Measurements from ENCODE around the gene STPG2.
"Not testable (repeated sequence)": the region's sequence is repeated elsewhere in the genome, so short reads cannot be mapped to it uniquely, and the experiment has no call there.

Gene STPG2

DNA sequence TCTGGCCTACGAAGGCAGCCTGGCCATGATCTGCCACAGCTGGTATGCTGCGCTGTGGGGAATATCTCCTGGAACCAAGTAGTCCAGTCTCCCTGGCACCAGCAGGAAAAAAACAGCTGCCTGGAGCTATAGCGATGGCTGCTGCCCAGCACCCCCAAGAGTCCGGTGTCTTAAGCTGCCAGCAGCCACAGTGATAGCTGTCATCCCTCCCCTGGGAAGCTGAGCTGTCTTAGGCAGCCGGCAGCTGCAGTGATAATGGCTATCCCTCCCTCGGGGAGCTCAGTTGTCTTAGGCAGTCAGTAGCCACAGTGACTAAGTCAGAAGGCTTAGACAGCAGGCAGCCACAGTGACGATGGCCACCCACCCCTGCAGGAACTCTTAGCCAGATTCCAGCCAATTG lies 205.1 kb downstream of the STPG2 start:
- DNase-seq = no peak

DNA sequence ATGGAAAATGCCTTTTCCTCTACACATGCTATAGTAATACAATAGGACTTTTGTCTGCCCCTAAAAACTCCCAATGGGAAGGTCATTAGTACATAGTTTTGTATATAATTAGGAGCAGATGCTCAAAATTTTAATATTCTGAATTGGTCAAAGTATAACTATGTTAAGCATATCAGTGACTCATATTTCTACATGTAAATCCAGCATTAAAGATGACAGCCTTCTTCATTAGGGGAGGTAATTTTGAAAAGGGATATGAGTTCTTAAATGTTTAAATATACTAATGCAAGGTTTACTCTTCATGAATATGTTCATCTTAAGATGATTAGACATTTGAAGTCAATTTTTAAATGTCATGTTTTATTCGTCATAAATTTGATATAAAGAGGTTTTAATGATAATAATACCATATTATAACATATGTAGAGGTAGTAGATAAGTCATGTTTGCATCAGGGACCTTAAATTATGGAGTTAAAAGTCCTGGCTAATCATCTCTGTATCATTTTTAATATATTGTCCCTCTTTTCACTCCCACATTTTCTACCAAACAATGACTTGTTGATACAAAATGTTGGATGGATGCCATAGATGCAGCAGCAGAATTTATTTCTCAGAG lies 218.8 kb downstream of the STPG2 start:
- DNase-seq = no peak

DNA sequence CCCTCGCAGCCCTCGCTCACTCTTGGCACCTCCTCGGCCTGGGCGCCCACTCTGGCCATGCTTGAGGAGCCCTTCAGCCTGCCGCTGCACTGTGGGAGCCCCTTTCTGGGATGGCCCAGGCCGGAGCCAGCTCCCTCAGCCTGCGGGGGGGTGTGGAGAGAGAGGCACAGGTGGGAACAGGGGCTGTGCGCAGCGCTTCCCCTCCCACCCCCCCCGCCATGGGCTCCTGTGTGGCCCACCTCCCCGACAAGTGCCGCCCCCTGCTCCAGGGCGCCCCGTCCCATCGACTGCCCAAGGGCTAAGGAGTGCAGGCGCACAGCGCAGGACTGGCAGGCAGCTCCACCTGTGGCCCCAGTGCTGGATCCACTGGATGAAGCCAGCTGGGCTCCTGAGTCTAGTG lies 220.2 kb downstream of the STPG2 start:
- DNase-seq = no peak

DNA sequence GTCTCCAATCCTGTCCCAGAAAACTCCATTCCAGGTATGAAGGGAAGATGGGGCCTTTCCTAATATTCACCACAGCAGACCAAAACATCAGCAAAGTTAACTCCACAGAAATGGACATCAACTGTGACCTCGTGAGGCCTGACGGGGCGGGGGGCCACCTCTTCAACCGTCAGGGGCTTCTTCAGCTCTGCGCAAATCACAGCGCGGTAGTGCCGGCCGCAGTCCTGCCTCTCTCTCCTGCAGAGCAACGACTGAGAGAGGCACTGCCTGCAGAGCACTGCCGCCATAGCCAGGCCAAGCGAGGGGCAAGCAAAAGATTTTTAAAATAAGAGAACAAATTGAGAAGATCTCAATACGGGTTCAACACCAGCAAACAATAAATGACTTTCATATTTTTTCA lies 226.2 kb downstream of the STPG2 start:
- no peak for DNase-seq

DNA sequence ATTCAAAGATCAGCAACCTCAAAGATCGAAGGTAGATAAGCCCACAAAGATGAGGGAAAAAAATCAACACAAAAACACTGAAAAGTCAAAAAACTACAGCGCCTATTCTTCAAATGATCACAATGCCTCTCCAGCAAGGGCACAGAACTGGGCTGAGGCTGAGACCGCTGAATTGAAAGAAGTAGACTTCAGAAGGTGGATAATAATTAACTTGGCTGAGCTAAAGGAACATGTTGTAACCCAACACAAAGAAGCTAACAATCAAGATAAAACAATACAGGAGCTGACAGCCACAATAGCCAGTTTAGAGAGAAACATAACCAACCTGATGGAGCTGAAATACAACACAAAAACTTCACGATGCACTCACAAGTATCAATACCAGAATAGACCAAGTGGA lies 231.1 kb downstream of the STPG2 start:
- DNase-seq = no peak

DNA sequence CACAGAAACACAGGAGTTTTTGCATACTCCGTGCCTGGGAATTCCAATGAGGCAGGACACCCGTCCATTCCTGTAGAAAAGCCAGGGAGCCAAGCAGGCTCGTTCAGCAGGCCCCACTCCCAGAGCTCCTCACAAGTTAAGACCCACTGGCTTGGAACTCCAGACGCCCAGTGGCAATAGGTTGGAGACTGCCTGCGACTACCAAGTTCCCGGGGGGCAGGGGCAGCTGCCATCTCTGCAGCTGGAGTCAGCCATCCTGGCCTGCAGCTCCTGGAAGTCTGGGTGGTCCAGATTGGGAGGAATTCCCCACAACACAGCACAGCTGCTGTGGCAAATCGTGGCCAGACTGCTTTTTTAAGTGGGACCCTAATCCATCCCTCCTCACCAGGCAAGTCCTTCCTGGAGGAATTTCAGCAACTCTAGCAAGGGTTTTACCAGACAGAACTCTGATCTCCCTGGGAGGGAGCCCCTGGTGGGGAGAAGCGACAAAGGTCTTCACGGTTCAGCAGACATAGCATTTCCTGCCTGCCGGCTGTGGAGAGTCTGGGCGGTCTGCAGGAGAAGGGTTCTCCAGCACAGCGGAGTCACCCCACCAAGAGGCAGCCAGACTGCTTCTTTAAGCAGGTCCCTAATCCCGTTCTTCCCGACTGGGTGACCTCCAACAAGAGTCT lies 231.9 kb downstream of the STPG2 start:
- DNase-seq = no peak

DNA sequence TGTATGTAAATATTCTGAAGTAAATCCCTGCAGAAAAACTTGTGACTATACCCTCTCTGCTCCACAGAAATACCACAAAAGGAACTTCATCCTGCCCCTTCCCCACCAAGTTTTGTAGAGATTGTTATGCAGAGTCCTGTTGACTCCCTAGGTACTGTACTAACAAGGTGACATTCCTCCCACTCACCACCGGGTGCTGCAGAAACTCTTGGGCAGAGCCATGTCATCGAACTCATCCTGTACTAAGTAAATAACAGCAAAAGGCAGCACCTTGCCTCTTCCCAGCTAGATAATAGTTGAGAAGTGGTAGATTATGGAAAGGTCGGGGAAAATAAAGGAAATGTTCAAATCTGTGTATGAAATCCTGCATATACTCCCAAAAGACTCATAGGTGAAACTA lies 233.3 kb downstream of the STPG2 start:
- no peak for DNase-seq

DNA sequence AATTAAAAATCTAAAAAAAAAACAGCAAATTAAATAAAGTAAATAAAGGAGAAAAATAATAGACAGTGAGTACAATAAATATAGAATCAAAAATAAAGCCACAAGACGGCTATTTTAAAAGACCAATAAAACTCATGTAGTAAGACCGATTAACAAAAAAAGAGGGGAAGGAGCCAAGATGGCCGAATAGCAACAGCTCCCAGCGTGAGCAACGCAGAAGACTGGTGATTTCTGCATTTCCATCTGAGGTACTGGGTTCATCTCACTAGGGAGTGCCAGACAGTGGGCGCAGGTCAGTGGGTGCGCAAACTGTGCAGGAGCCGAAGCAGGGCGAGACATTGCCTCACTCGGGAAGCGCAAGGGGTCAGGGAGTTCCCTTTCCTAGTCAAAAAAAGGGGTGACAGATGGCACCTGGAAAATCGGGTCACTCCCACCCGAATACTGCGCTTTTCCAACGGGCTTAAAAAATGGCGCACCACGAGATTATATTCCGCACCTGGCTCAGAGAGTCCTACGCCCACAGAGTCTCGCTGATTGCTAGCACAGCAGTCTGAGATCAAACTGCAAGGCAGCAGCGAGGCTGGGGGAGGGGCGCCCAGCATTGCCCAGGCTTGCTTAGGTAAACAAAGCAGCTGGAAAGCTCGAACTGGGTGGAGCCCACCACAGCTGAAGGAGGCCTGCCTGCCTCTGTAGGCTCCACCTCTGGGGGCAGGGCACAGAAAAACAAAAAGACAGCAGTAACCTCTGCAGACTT lies 239.7 kb downstream of the STPG2 start:
- DNase-seq = not testable (repeated sequence)

DNA sequence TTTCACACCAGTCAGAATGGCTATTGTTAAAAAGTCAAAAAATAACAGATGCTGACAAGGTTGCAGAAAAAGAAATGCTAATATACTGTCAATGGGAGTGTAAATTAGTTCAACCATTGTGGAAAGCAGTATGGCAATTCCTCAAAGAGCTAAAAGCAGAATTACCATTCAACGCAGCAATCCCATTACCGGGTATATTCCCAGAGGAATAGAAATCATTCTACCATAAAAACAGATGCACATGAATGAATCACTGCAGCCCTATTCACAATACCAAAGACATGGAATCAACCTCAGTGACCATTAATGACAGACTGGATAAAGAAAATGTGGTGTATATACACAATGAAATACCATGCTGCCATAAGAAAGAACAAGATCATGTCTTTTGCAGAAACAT lies 243.0 kb downstream of the STPG2 start:
- no peak for DNase-seq

DNA sequence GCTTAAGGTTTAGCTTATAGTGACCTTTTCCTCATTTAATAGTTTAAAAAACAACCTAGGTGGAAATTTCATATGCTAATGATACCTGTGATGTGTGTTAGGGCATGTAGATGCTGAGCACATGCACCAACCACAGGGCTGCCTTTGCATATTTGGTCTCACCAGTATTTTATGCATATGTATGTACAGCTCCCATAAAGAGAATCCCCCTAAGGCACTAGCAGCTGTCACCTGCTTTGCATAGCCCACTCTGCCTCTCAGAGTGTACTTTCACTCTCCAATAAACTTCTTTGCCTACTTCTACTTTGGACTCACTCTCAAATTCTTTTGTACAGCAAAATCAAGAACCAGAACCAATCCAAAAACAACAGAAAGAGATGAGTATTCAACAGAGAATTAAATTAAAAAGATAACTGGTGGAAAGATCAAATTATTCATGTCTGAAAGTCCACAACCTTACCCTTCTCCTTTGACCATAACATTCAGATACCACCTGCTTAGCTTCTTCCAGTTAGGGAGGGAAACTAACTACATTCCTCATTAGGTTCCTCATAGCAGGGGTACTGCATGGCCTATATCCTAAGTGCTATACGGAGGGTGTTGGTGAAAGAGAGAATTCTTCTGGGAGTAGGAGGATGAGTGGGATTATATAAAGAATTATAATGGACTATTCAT lies 250.5 kb downstream of the STPG2 start:
- DNase-seq = no peak

DNA sequence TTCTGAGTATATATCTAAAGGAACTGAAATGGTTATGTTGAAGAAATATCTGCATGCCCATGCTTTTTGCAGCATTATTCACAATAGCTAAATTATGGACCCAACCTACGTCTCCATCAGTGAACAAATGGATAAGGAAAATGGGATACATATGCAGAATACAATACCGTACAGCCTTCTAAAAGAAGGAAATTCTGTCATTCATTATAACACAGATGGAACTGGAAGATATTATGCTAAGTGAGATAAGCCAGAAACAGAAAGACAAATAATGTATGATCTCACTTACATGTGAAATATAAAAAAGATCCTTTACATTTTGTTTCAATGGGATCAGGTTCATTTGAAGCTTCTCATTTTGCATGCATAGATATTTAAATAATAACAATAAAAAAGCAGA lies 263.3 kb downstream of the STPG2 start:
- no peak for DNase-seq

DNA sequence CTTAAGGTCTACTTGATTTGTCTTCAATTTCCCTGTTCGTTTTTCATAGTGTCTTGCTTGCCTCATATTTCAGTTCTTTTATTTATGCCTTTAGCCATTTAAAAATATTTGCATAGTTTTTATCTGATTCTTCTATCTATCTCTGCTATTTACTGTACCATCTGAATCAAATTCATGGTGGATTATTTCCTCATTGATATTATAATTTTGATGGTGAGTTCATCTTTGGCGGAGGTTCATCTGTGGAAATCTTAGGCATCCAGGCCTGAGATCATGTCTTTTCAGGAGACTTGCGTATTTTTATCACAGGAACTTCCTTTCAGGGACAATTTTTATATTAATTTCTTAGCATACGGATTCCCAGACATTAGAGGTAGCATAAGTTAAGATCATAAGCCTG lies 275.2 kb downstream of the STPG2 start:
- DNase-seq = no peak

DNA sequence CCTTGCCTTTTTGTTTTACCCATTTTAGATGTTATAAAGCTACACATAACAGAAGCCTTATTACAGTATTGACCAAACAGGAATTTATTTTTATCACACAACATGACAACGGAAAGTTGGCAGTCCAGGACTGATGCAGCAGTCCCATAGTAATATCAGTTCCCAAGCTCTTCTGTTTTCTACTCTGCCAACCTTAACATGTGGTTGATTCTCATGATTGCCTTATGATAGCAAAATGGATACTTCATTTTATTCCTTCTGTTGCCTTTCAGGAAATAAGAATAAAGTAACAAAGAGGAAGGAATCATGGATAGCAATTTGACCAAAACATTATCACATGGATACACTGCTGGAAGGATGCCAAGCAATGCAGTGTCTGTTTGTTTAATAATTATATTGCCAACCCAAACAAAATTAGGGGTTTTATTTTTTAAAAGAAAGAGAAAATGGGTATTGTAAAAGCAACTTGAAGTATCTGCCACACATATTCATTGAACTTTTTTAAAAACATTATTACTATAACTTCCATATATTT lies 275.7 kb downstream of the STPG2 start:
- no peak for DNase-seq

DNA sequence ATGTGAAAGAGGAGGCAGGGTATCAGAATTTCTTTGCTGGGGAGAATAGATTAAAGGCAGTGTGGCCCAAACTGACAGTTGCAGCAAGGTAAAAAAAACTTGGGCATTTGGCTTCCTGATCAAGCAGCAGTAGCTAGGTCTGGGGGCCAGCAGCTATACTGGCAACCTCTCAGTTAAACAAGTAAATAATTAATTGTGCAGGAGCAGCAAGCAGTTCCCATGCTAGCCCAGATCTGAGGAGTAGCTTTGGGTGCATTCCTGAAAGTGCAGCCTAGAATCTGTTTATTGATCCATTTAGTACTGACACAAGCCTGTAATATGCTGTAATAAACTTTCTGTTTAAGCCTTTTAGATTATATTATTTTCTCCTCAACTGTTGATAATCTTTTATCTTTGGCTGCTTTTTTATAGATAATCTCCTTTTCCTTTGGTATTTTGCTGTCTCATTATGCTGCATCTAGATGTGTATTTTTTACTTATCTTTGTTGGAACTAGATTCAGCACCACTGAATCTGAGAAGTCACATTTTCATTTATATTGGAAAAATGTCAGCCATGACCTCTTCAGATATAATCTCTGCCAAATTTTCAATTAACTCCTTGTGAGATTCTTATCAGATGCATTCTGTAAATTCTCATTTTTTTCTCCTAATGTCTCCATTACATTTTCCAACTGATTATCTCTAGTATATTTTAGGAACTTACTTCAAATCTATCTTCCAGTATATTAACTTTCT lies 276.3 kb downstream of the STPG2 start:
- no peak for DNase-seq

DNA sequence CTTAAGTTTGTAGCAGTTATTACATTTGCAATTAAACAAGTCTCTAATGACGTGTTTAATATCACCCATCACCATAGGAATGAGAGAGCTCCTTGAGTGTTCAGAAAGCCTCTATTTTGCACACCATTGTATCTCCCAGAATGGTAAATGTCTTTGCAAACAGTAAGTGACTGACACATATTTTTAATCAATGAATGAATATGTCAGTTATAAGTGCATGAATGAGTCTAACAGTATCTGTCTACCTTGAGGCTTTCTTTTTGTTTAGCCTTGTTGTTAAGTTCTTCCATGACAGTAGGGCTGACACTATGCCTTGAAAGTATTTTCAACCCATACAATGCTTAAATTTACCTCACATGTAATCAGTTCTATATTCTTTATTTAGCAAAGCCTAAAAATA lies 292.2 kb downstream of the STPG2 start:
- DNase-seq = no peak

DNA sequence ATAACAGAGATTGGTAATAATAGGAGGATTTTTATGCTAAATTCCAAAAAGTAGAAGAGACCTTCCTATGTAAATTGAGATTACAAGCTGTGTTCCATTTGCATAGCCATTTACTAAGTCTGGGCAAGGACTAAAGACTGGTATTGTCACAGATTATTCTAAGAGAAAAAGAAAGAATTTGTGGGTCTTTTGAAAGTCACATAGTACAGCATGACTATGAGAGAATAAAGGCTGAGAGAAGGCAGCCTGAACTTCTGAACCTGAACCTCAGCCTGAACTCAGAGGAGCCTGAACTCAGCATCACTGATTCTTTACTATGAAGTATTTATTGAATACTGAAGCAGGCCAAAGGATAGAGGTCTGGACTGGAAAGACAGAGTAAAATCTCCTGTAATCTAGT lies 297.5 kb downstream of the STPG2 start:
- DNase-seq = no peak

DNA sequence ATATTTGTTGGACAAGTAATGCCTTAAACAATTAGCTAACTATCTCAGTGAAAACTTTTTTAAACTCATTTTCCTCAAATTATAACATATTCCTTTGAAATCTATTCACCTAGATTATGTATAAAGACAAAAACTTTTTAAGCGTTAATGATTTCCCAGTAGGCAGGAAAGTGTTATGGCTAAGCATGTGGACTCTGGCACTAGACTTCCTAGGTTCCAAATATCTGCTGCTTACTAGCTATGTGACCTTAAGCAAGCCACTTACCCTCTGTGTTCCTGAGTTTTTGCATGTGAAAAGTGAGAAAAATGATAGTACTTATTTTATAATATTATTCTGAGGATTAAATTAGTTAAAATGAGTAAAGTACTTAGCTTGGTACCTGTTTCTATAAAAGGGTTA lies 301.8 kb downstream of the STPG2 start:
- DNase-seq = no peak

DNA sequence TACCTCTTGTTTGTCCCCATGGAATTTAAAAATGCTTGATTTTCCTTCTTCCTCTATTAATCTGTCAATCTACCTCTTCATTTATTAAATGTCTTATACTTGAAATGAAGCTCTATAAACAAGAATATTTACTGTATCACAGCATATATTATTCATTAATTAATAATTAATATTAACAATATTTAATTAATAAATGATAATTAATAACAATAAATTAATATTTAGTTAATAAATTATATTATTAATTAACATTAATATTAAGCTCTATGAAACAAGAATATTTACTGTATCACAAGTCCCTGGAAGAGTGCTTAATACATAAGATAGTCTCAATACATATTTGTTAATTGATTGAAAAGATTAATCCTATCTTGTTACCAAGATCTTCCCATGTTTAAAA lies 306.6 kb downstream of the STPG2 start:
- no peak for DNase-seq

DNA sequence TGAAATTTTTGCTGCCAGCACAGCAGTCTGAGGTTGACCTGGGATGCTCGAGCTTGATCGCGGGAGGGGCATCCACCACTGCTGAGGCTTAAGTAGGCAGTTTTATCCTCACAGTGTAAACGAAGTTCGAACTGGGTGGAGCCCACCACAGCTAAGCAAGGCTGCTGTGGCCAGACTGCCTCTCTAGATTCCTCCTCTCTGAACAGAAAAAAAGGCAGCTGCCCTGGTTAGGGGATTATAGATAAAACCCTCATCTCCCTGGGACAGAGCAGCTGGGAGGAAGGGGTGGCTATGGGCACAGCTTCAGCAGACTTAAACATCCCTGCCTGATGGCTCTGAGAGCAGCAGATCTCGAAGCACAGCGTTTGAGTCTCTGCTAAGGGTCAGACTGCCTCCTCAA lies 314.6 kb downstream of the STPG2 start:
- DNase-seq = no peak

DNA sequence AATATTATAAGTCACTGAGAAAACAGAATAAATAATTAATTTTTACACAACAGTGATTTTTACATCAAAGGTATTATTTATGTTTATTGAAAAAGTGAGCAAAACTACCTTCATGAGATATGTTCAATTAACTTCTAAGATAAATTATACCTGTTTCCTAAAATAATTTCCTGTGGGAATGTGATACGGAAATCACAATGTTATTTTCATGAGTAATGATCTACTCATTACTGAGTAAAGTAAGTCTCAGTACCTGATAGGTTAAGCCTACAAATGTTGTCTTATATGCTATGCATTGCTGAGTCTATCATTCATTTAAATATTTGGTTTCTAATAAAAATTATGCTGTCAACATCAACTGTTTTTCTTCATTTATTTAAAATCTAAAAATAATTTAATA lies 324.0 kb downstream of the STPG2 start:
- no peak for DNase-seq

DNA sequence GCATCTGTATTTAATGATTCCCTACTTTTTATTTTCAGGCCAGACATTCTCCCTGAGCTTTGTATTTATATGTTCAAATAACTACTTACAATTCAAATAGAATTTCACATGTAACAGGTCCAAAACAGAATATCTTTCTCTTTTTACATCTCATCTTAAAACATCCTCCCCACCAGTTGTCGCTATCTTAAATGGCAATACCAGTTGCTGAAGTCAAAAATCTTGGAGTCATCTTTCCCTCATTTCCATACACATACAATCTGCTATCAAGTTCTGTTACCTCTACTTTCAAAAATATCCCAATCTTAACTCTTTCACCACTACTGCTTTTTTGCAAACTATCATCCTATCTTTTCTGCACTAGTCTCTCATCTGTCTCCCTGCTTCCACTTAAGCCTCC lies 330.5 kb downstream of the STPG2 start:
- no peak for DNase-seq

DNA sequence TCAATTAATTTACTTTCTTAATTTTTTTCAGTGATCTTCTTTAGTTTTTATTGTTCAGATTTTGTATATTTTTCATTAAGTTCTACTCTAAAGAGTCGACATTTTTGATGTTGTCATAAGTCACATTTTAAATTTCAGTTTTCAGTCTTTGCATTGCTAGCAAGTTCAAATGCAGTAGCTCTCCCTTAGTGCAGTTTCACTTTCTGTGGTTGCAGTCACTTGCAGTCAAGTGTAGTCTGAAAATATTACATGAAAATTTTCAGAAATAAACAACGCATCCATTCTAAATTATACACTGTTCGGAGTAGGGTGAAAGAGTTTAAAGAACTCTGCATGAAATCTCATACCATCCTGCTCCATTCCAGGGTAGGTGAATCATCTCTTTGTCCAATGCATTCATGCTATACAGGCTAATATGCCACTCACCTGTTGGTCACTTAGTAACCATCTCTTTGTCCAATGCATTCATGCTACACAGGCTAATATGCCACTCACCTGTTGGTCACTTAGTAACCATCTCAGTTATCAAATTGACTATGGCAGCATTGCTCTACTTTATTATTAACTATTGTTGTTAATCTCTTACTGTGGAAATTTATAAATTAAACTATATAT lies 356.9 kb downstream of the STPG2 start:
- no peak for DNase-seq

Data from NCI-H2107 (cell line).